Measurements from ENCODE around the gene BLNK.

Gene BLNK

GRCh38 chr10:96152437-96152836 is 118.9 kb downstream of the BLNK start:
- Histone ChIP-seq H3K9me3 (replicated peaks; ENCODE audit: insufficient read depth, low read length) (no peaks in the 10 kb centered on the region), H3K9ac (ENCODE audit: low read length) (no peak overlapping the region), H3K4me1 (ENCODE audit: low read length) (no peaks in the 10 kb centered on the region), H4K20me1 (ENCODE audit: insufficient read depth, low read length) (no peaks in the 10 kb centered on the region), H3K36me3 (replicated peaks; ENCODE audit: insufficient read depth, low read length) (peaks cover 5% of the 10 kb centered on the region; the same call in 1 of the 2 replicates), H3K9me2 (replicated peaks; ENCODE audit: insufficient read depth, low read length) (no peaks in the 10 kb centered on the region), H3K4me2 (ENCODE audit: low read depth, low read length) (no peak overlapping the region), H3K4me3 (ENCODE audit: low read length) (no peak overlapping the region), H3K27me3 (replicated peaks; ENCODE audit: insufficient read depth, low read length) (no peaks in the 10 kb centered on the region), H3F3A (ENCODE audit: insufficient read depth, low read length) (no peaks in the 10 kb centered on the region), H3K79me2 (ENCODE audit: low read length) (no peaks in the 10 kb centered on the region), H3K27ac (ENCODE audit: low read length) (no peak overlapping the region), H2AFZ (ENCODE audit: low read length) (no peak overlapping the region)
- no peak for DNase-seq
- TF ChIP-seq EZH2 (optimal IDR thresholded peaks at IDR 0.05; ENCODE audit: low read depth, low read length) = no peak
- TF ChIP-seq EZH2phosphoT487 (IDR thresholded peaks at IDR 0.05; ENCODE audit: low read length) = no peak
- TF ChIP-seq CTCF (IDR thresholded peaks at IDR 0.05; ENCODE audit: low read length) = no peak
